WTC11 (cell line): ENCODE data around the gene PTPRK.

Source experiments
- ZNF138 ChIP-seq: sonication (generic); formaldehyde crosslinking; conservative IDR thresholded peaks from 2 replicates; pipeline ENCODE4 v1.8.1; 2022; ENCODE audit warnings: mild to moderate bottlenecking, moderate library complexity, missing genetic modification reagents
- ZNF396 ChIP-seq: fragments of 250-450 bp; sonication (Bioruptor Pico); IDR thresholded peaks from 2 replicates; pipeline ENCODE4 v1.8.0; 2021; ENCODE audit warnings: mild to moderate bottlenecking, moderate library complexity, borderline replicate concordance
- TF ChIP-seq, protein P1 (sequence below): fragments of 200-600 bp; IDR thresholded peaks from 2 replicates; pipeline ENCODE4 v1.8.0; 2022; ENCODE audit warnings: antibody characterized with exemption
- TF ChIP-seq, protein P2 (sequence below): sonication (generic); formaldehyde crosslinking; IDR thresholded peaks from 2 replicates; pipeline ENCODE4 v1.8.0; 2022; ENCODE audit warnings: mild to moderate bottlenecking, missing genetic modification reagents

DNA sequence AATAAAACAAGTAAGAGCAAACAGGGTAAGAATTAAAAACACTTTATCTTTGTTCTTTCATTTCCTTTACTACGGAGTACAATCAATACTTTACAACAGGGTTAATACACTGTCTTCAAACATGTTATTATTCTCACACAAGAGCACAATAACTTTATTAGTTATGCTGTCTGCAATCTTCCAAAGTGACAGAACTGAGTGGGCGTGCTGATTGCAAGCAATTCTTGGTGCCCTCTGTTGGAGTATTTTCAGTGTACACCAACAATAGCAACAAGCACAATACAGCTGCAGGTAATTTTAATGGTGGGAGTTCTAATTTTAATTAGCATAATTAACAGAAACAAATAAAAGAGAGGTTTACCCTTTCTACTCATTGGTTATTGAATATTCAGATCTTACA is 33.9 kb upstream of the PTPRK start:
- TF ChIP-seq, protein P1, sequence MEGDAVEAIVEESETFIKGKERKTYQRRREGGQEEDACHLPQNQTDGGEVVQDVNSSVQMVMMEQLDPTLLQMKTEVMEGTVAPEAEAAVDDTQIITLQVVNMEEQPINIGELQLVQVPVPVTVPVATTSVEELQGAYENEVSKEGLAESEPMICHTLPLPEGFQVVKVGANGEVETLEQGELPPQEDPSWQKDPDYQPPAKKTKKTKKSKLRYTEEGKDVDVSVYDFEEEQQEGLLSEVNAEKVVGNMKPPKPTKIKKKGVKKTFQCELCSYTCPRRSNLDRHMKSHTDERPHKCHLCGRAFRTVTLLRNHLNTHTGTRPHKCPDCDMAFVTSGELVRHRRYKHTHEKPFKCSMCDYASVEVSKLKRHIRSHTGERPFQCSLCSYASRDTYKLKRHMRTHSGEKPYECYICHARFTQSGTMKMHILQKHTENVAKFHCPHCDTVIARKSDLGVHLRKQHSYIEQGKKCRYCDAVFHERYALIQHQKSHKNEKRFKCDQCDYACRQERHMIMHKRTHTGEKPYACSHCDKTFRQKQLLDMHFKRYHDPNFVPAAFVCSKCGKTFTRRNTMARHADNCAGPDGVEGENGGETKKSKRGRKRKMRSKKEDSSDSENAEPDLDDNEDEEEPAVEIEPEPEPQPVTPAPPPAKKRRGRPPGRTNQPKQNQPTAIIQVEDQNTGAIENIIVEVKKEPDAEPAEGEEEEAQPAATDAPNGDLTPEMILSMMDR: no peak
- TF ChIP-seq ZNF138 (CRISPR knock-in tag): no peak
- TF ChIP-seq, protein P2, sequence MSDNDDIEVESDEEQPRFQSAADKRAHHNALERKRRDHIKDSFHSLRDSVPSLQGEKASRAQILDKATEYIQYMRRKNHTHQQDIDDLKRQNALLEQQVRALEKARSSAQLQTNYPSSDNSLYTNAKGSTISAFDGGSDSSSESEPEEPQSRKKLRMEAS: no peak
- no peak for TF ChIP-seq ZNF396 (CRISPR knock-in tag)
